ENCODE data around the gene NDUFA12. TPM values are rescaled to one million over a fixed set of nuclear protein-coding genes. Genes with fewer than 3 reads are reported as not detected.

The NDUFA12 gene
- total and polyA plus RNA-seq, 2 of the 13 experiments (the other 11 are each of a cell fraction or from before 2014, with no cell fraction given), result 101 to 173 TPM

DNA sequence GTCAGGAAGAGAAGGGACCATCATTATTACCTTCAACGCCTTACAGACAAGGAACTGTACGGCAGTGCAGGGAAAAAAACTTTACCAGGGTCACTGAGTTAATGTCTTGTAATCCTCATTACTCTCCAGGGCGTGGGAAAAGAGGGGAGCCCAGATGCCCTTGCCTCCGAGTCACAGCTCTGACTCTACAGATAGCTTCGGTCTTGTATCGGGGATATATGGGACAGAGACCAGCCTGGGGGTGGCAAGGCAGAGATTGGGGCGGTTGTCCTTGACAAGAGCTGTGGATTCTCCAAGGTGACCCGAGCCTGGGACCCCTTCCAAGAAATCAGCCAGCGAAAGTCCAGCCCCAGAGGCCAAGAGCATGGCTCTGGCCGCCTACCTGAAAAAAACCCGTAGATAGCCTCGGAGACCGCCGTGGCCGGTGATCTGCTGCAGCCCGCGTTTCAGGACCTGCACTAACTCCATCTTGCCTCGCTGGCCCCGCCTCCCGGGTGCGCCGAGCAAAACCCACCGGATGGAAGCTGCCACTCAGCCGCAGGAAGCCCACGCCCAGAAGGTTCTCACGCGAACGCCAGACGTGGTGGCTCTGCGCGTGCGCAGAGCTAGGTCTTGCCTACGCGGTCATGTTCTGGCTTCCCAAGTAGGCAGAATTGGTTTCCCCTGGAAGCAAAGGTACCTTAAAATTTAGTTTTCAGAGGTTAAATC lies at the start of gene NDUFA12 (continued):
- TF ChIP-seq PRMT3 (CRISPR knock-in tag; IDR thresholded peaks at IDR 0.05; ENCODE audit: borderline replicate concordance, low read depth), result no peak
- TF ChIP-seq ZNF75D (CRISPR knock-in tag; IDR thresholded peaks at IDR 0.05; ENCODE audit: borderline replicate concordance), result no peak
- TF ChIP-seq, protein P1, sequence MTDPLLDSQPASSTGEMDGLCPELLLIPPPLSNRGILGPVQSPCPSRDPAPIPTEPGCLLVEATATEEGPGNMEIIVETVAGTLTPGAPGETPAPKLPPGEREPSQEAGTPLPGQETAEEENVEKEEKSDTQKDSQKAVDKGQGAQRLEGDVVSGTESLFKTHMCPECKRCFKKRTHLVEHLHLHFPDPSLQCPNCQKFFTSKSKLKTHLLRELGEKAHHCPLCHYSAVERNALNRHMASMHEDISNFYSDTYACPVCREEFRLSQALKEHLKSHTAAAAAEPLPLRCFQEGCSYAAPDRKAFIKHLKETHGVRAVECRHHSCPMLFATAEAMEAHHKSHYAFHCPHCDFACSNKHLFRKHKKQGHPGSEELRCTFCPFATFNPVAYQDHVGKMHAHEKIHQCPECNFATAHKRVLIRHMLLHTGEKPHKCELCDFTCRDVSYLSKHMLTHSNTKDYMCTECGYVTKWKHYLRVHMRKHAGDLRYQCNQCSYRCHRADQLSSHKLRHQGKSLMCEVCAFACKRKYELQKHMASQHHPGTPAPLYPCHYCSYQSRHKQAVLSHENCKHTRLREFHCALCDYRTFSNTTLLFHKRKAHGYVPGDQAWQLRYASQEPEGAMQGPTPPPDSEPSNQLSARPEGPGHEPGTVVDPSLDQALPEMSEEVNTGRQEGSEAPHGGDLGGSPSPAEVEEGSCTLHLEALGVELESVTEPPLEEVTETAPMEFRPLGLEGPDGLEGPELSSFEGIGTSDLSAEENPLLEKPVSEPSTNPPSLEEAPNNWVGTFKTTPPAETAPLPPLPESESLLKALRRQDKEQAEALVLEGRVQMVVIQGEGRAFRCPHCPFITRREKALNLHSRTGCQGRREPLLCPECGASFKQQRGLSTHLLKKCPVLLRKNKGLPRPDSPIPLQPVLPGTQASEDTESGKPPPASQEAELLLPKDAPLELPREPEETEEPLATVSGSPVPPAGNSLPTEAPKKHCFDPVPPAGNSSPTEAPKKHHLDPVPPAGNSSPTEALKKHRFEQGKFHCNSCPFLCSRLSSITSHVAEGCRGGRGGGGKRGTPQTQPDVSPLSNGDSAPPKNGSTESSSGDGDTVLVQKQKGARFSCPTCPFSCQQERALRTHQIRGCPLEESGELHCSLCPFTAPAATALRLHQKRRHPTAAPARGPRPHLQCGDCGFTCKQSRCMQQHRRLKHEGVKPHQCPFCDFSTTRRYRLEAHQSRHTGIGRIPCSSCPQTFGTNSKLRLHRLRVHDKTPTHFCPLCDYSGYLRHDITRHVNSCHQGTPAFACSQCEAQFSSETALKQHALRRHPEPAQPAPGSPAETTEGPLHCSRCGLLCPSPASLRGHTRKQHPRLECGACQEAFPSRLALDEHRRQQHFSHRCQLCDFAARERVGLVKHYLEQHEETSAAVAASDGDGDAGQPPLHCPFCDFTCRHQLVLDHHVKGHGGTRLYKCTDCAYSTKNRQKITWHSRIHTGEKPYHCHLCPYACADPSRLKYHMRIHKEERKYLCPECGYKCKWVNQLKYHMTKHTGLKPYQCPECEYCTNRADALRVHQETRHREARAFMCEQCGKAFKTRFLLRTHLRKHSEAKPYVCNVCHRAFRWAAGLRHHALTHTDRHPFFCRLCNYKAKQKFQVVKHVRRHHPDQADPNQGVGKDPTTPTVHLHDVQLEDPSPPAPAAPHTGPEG (CRISPR knock-in tag; IDR thresholded peaks at IDR 0.05), result peak; percentile 76
- TF ChIP-seq IKZF4 (CRISPR knock-in tag; IDR thresholded peaks at IDR 0.05; ENCODE audit: borderline replicate concordance, low read depth, not compliant biosample characterization), result peak; percentile 83
- TF ChIP-seq ZNF335 (CRISPR knock-in tag; IDR thresholded peaks at IDR 0.05), result peak; percentile 63; the same call in 1 of the 2 replicates
- TF ChIP-seq REXO4 (CRISPR knock-in tag; IDR thresholded peaks at IDR 0.05; ENCODE audit: borderline replicate concordance), result no peak
- TF ChIP-seq SP1 (IDR thresholded peaks at IDR 0.05), result no peak
- TF ChIP-seq SP1 (CRISPR knock-in tag; IDR thresholded peaks at IDR 0.05), result peak; percentile 98
- no peak for TF ChIP-seq HMG20A (CRISPR knock-in tag; IDR thresholded peaks at IDR 0.05; ENCODE audit: borderline replicate concordance)
- peak; percentile 94 for TF ChIP-seq KDM2A (CRISPR knock-in tag; IDR thresholded peaks at IDR 0.05; ENCODE audit: borderline replicate concordance, low read depth)
- TF ChIP-seq SCMH1 (CRISPR knock-in tag; IDR thresholded peaks at IDR 0.05; ENCODE audit: borderline replicate concordance), result no peak
- TF ChIP-seq ZNF639 (CRISPR knock-in tag; conservative IDR thresholded peaks at IDR 0.05), result peak; percentile 51; the same call in 1 of the 2 replicates
- peak; percentile 97 for TF ChIP-seq ZNF510 (CRISPR knock-in tag; IDR thresholded peaks at IDR 0.05; ENCODE audit: low read depth)
- peak; percentile 70; the same call in 1 of the 2 replicates for TF ChIP-seq ZNF772 (CRISPR knock-in tag; IDR thresholded peaks at IDR 0.05)
- peak; percentile 91 for TF ChIP-seq KDM3A (CRISPR knock-in tag; IDR thresholded peaks at IDR 0.05; ENCODE audit: low read depth)
- no peak for TF ChIP-seq ZKSCAN1 (IDR thresholded peaks at IDR 0.05; ENCODE audit: low read length)
- TF ChIP-seq, protein P2, sequence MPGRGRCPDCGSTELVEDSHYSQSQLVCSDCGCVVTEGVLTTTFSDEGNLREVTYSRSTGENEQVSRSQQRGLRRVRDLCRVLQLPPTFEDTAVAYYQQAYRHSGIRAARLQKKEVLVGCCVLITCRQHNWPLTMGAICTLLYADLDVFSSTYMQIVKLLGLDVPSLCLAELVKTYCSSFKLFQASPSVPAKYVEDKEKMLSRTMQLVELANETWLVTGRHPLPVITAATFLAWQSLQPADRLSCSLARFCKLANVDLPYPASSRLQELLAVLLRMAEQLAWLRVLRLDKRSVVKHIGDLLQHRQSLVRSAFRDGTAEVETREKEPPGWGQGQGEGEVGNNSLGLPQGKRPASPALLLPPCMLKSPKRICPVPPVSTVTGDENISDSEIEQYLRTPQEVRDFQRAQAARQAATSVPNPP (CRISPR knock-in tag; IDR thresholded peaks at IDR 0.05), result no peak
- TF ChIP-seq, protein P3, sequence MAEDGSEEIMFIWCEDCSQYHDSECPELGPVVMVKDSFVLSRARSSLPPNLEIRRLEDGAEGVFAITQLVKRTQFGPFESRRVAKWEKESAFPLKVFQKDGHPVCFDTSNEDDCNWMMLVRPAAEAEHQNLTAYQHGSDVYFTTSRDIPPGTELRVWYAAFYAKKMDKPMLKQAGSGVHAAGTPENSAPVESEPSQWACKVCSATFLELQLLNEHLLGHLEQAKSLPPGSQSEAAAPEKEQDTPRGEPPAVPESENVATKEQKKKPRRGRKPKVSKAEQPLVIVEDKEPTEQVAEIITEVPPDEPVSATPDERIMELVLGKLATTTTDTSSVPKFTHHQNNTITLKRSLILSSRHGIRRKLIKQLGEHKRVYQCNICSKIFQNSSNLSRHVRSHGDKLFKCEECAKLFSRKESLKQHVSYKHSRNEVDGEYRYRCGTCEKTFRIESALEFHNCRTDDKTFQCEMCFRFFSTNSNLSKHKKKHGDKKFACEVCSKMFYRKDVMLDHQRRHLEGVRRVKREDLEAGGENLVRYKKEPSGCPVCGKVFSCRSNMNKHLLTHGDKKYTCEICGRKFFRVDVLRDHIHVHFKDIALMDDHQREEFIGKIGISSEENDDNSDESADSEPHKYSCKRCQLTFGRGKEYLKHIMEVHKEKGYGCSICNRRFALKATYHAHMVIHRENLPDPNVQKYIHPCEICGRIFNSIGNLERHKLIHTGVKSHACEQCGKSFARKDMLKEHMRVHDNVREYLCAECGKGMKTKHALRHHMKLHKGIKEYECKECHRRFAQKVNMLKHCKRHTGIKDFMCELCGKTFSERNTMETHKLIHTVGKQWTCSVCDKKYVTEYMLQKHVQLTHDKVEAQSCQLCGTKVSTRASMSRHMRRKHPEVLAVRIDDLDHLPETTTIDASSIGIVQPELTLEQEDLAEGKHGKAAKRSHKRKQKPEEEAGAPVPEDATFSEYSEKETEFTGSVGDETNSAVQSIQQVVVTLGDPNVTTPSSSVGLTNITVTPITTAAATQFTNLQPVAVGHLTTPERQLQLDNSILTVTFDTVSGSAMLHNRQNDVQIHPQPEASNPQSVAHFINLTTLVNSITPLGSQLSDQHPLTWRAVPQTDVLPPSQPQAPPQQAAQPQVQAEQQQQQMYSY (CRISPR knock-in tag; IDR thresholded peaks at IDR 0.05), result no peak
